Measurements from ENCODE around the gene PGP.

The PGP gene

DNA sequence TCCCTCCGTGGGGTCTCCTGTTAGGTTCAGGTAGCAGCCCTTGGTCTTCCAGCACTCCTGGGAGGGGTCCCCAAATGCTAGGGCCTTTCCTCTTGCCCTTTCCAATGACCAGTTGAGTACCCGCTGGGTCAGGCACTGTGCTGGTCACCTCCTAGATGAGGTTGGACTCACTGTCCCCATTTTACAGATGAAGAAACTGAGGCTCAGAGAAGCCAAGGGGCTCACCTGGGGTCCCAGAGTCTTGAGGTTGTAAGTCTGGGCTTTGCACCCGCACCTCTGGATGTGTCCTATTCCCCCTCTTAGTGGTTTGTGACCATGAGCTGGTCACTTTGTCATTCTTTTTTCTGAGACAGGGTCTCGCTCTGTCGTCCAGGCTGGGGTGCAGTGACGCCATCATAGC, 16.9 kb downstream of the PGP start:
- no peak for DNase-seq

DNA sequence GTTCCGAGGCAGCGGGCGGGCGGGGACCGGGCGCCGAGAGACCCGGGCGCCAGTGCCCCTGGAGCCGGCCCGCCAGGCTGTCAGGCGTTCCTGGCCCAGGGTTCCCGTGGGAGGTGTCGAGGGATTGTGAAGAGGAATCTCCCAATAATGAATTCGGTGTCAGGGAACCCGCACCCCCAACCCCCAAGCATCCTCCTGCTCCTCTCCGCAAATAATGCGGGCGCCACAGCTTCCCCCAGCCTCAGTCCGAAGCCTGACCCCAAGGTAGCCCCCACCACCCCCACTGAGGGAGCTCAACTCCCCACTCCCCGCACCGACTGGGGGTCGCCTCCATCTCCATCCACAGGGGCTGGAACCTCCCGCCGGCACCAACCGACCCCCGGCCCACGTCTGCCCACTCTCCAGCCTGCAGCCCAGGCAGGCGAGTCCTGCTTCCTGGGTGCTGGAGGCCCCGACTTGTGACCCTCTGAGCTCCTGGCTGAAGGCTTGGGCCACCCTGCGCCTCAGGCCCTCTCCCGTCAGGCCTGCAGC, 17.6 kb downstream of the PGP start:
- no peak for DNase-seq

DNA sequence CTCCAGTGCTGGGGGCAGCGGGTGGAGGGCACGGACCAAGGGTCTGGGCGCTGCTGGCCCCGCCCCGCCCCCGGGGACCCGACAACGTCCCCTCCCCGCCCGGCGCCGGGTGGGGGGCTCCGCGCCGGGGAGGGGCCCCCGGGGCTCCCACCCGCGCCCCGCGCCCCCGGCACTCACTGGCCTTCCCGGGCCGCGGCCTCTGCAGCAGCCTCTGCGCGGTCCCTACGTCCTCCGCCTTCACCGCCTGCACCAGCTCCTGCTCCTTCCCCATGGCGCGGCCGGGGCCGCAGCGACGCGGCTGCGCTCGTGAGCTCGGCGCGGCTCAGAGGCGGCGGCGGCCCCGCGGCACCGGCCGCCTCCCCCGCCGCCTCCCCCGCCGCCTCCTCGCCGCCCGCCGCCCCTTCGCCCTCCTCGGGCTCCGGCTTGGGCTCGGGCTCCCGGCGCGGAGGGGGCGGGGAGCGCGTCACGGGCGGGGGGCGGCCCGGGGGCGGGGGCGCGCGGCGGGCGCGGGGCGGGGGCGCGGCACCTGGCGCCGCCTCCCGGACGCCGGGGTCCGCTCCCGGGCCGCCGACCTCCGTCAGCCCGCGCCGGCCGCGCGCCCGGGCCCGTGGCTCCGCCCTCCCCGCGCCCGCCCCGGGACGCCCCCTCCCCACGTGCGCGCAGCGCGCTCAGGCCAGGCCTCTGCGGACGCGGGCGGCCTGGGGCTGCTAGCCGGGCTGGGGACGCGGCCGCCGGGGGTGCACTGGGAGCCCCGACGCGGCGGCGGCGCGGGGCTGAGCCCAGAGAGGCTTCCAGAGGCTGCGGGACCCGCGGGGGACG, 18.3 kb downstream of the PGP start, which contains the start of gene CASKIN1:
Gene CASKIN1, minus strand, starts transcription at position 444 of the 819 bp plus-strand sequence. Its CDS starts 173 bp downstream, at position 271.
- DNase-seq, result no peak

DNA sequence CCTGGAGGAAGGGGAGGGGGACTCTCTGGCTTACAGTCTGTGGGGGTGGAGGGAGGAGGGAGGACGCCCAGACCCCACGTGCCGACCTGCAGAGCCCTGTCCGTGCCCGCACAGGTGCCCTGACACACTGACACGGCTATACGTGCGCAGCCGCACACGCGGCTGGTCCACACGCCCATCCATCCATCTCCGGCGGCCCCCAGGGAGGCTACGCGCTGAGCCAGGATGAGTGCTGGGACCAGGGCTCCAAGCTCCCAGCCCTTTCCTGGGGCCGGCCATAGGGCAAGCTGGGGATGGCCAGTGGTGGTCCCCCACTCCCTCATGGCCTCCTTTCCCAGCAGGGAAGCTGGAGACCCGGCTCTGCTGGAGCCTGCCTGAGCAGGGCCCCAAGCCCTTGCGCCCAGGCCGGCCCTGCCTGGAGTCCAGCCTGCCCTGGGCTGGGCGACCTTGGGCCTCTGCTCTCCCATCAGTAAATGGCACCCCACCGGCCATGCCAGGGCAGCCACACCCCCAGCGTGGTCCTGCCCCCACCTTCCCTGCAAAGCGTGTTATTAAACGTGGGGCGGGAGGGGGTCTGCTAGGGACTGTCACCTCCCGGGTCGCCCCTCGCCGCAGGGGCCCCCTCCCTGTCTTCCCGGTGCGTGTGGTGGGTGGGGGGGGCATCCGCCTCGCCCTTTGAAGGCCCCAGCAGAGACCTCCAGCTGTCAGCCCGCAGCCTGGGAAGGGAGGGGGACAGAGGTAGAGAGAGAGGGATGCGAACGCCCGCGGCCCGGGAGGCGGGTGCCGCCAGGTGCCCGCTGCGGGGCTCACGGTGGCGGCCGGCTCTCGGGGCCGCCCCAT, 19.1 kb downstream of the PGP start:
- DNase-seq, result no peak

DNA sequence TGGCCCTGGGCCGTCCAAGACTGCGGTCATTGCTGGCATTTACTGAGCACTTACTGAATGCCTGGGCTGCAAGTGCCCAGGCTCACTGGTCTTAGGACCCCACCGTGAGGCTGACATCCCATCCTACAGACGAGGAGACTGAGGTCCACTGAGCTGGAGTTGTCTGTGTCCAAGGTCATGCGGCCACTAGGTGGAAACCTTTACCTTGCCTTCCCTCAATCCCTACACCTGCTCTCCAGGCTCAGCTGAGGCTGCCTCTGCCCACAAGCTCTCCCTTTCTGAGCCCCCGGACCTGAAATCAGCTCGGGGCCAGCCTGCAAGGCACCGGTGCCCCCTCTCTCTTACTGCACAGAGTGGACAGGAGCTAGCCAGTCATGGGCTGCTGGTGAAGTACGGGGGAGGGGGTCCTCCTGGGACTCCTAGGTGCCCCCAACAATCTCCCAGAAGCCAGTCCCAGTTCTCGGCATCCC, 19.8 kb downstream of the PGP start:
- no peak for DNase-seq

DNA sequence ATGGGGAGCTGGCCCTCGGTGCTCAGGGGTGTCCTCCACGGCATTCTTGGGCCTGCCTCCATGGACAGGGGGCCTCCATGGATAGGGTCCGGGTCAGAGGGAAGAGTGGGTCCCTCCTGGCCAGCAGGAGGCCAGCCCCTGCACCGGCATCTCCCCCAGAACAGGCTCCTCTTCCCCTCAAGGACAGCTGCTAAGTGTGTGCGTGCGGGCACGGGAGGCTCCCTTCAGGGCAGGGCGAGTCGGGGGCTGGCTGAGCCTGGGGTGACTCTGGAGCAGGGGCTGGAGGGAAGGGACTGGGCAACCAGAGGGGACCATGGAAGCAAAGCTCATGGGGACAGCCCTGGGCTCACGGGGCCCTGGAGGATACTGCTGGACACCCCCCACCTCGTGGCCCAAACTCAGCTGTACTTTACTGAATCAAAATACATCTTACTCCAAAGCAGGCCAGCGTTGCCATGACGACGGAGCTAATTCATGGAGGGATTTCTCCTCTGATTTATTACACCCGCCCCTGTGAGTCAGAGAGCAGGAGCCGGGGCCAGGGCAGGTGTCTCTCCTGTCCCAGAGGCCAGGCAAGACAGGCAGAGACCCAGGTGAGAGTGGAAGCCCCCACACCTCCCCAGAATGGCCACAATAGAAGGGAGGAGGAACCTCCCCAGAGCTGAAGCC, 20.3 kb downstream of the PGP start:
- DNase-seq, result no peak

DNA sequence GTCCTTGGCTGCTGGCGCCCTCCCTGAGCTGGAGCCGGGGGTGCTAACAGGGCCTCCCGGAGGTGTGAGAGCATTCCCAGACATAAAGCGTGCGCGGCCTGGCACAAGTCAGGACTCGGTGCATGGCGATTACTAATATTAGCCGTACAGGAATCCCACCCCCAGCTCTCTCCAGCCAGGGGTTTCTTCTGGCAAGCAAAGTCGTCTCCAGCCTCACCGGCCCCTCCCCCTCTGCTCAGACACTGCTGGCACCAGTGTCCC, 23.3 kb downstream of the PGP start:
- DNase-seq, result no peak

DNA sequence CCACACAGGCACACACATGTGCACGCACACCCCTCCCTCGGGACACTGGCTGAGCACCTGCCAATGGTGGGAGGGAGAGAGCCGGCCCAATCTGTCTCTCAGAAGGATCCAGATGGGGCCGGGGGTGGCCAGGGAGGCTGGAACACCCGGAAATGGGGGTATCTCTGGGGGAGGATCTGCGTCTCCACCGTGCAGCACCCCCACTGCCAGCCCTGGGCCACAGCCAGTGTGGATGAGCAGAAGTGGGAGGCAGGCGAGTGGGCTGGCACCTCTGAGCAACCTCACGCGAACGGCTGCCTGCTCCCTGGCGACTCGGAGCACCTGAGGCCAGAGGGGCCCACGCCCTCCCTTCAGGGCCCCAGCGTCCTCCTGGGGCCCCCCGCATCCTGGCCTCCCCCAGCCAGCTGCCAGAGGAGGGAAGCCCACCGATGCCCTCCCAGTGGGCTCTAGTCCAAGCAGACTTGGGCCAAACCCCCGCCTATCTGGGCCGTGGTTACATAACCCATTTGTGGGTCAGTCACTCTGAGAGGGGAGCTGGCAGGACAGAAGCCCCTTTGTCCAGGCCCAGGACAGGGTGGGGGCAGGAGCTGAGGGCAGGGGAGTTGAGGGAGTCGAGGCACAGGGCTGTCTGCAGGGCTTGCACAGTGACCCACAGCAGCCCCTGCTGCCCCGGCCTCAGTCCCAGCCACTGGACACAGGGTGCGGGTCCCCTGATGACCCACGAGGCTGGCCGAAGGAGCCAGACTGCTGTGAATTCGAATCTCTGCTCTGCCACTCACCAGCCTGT, 23.8 kb downstream of the PGP start:
- DNase-seq, result no peak

DNA sequence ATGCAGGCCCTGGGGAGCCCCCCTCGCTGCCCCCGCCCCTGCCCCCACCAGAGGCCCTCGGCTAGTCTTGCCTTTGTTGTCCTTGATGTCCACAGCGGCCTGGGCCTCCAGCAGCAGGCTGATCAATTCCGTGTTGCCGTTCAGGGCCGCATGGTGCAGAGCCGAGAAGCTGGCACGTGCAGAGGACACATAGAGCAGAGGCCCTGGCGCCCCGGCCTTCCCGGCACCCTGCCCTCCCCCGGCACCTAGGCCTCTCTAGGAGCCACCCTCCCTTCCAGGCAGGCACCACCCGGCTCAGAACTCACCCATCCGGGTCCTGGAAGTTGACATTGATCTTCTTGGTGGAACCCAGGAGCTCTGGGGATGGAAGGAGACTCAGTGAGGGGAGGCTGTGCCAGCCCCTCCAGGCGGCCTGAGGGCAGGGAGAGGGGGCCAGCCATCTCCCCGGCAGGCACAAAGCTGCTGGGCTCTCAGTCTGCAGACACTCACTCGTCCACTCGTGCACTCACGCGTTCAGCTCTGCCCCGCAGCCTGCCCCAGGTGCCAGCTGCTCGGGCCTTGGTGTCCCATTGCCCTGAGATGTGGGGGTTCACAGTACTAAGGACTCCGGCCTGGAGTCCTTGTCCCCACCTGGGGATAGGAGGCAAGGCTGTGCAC, 24.5 kb downstream of the PGP start:
- DNase-seq, result no peak

DNA sequence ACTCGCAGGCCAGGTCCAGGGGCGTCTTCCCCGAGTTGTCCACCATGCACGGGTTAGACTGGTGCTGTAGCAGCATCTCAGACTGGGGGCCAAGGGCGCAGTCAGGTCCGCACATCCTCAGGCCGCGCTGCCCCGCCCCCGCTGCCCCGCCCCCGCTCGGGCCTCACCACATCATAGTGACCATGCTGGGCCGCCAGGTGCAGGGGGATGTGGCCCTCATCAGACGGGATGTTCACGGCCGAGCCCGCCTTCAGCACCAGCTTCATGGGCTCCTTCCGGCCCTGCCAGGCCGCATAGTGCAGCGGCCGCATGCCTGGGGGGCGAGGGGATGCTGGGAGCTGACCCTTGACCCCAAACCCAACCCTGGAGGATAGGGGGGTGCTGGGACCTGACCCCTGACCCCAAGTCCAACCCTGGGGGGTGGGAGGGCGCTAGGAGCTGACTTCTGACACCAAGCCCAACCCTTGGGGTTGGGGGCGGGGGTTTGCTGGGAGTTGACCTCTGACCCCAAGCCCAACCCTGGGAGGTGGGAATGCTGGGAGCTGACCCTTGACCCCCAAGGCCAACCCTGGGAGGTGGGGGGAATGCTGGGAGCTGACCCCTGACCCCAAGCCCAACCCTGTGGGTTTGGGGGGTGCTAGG, 25.3 kb downstream of the PGP start:
- no peak for DNase-seq

DNA sequence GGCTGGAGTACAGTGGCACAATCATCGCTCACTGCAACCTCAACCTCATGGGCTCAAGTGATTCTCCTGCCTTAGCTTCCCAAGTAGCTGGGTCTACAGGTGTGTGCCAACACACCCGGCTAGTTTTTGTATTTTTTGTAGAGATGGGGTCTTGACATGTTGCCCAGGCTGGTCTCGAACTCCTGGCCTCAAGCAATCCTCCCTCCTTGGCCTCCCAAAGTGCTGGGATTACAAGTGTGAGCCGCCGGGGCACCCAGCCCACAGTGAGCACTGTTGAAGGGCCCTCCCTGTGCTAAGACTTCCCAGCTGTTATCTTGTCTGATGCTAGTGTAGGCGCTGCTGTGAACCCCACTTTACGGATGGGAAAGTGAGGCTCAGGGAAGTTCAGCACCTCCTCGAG, 26.2 kb downstream of the PGP start:
- DNase-seq, result no peak

DNA sequence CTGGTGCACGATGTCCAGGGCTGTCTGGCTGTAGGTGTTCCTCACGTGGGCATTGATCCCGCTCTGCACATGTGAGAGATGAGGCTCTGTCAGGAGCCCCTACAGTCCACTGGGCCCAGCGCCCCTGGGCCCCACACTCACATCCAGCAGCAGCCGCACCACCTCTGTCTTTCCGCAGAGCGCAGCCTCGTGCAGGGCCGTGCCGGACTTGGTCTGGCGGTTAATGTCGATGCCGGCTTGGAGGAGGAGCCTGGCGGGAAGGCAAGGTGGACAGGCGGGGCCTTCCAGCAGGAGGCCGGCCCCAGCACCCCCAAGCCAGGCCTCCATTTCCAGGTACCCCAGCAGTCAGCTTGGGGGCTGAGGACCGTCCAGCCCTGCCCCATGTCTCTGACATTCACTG, 27.4 kb downstream of the PGP start:
- no peak for DNase-seq

DNA sequence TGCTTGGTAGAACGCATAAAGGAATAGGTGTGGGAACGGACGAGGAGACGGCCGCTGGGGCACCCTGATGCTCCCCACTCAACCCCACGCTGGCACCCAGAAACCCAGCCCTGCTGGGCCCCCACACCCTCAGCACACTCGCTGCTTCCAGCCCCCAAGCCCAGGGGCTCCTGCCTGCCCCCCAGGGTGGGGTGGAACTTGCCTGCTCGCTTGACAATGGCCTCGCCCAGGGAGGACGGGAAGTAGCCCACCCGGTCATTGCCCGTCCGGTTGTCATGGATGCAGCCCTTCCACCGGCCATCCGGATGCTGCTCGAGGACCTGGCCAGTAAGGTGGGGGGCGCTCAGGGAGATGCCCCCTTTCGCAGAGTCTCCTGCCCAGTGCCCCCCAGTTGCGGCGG, 28.1 kb downstream of the PGP start:
- no peak for DNase-seq

DNA sequence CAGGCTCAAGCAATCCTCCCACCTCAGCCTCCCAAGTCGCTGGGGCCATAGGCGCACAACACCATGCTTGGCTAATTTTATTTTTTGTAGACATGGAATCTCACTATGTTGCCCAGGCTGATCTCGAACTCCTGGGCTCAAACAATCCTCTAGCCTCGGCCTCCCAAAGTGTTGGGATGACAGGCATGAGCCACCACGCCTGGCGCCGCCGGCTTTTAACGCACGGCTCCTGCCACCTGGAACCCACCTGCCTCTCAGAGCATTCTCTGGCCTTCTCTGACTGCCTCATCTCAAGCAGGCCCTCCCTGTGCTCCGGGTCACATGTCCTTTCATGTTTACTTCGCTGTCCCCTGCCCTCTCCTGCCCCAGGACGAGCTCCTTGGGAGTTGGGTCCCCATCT, 28.6 kb downstream of the PGP start:
- DNase-seq, result no peak

DNA sequence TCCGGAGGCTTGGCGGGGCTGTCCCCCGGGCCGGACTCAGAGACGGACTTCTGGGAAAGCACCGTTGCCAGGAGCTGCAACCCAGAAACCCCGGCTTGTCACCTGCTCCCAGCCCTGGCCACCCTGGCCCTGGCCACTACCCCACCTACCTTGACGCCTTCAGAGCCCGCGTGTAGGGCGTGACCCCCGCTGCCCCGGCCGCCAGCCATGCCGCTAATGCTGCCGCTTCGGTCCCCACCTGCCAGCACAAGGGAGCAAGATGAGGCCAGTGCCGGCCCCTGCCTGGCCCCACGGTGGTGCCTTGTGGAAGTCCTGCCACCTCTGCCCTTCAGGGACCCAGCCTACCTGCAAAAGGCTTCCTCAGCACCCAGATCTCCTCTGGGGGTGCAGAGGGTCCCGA, 29.7 kb downstream of the PGP start:
- DNase-seq, result no peak

DNA sequence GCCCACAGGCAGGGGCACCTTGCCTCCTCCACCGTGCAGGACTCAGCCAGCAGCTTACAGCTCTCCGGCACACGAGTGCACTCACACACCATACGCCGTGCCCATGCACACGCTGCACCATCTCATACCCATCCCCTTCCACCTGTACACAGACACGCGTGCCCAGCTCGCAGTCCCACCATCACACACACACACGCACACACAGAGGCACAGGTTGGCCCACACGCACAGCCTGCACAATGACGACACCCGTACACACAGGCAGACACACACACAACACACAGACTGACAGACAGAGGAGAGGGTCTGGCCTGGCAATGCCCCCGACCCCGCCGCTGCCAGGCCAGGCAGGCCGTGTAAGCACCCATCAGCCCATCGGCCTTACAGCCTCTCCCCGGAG, 30.3 kb downstream of the PGP start:
- no peak for DNase-seq

DNA sequence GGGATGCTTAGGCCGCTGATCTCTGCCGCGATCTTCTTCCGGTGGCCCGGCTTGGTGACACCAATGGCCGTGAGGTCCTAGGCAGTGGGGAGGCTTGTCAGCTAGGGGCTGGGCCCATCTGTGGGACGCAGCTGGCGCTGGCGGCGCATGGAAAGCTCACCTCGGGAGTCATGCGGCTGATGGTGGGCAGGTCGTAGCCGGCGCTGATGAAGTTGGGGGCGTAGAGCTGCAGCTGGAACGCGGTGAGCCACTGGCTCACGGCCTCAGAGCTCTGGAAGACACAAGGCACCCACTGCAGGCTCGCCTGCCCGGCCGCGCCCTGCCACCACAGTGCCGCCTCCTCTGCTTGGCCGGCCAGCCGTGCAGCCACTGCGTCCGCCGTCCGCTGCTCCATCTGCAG, 31.0 kb downstream of the PGP start:
- DNase-seq, result no peak

DNA sequence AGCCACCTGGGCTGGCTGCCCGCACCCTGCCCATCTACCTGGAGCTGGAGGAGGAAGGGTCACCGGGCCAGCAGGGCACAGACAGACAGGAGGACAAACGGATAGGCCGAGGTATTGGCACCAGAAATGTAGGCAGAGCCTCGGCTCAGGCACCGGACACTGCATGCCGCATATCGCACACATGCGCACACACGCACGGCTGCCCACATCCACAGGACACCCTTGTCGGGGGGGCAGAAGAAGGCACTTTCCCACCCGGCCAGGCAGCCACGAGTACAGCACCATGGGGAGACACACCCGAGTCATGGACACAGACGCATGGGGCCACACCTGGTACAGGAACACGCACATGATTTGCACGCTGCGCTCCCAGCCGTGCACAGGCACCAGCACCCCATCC, 32.7 kb downstream of the PGP start:
- DNase-seq, result no peak

DNA sequence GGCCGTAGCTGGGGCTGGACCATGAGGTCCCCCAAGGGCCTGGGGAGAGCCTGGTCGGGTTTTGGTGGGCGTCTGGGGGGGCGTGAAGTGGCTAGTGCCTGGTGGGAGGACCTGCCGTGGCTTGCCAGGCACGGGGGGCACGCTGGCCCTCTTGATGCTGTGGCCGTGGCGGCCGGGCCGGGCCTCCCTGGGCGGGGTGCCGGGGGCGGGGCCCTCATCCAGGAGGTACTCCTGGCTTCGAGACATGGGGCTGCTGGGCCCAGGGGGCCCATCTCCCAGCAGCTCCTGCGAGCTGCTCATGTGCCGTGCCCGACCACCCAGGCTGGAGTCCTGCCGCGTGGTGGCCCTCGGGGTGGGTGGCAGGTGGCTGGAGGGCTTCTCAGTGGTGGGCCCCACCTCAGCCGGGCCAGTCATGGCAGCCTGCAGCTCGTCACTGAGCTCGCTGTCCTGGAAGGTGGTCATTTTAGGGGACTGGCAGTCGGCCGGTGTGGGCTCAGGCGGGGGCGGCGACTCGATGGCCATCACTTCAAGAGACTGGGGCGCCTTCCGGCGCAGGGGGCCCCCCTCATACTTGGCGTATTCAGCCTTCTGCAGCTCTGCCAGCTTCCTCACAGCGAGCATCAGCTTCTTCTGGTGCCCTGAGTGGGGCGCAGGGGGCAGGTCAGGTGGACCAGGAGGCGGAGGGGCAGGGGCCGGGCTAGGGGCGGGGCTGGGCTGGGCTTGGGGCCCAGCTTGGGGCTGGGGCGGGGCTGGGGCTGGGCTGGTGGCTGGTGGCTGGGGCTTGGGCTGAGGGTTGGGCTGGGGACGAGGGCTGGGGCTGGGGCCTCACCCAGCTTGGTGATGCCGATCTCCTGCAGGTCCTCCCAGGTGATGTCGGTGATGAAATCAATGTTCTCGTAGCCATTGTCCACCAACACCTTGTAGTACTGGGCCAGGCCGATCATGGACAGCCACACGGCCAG, 33.4 kb downstream of the PGP start:
- DNase-seq, result no peak

DNA sequence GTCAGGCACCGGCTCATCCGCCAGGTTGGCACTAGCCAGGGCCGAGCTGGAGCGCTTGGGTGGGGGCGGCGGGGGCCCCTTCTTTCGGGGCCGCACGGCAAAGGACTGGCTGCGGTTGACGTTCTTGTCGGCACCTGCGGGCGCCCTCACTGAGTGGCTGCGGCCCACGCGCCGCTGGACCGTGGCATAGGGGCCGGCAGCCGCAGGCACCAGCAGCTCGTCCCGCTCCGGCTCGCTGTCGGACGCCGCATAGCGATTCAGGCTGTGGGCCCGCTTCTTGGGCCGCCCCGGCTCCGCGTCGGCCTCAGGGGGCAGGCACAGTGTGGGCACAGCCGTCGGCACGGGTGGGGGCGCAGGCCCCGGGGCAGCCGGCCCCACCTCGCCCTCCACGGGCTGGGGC, 34.2 kb downstream of the PGP start:
- DNase-seq, result no peak
